RWPE2 (cell line): ENCODE data around the gene CACNB3.
A peak's percentile ranks its signal among the peaks of the same experiment; 100 is the strongest.

Experiments
- ATAC-seq: fragments of 200-7000 bp; cut with Tn5 transposase; 3 replicates; pipeline ENCODE4 v1.9.1; 2021; ENCODE audit warnings: low read depth
- DNase-seq: peaks from one replicate; pipeline ENCODE4 v3.0.0-alpha.2; 2020; ENCODE audit warnings: low spot score
- H3K27ac ChIP-seq: fragments of 450-650 bp; 2 replicates; pipeline ENCODE4 v1.5.1; 2017; ENCODE audit warnings: mild to moderate bottlenecking; ENCODE audit not compliant: poor library complexity, severe bottlenecking
- H3K27me3 ChIP-seq: fragments of 250-450 bp; sonication (Bioruptor Pico); 2 replicates; pipeline ENCODE4 v1.5.1; 2021; ENCODE audit warnings: mild to moderate bottlenecking, moderate library complexity; ENCODE audit not compliant: insufficient read depth, poor library complexity, severe bottlenecking
- H3K36me3 ChIP-seq: fragments of 250-450 bp; sonication (Bioruptor Pico); 2 replicates; pipeline ENCODE4 v1.5.1; 2020; ENCODE audit warnings: low read depth, mild to moderate bottlenecking, moderate library complexity
- H3K4me1 ChIP-seq: fragments of 250-450 bp; sonication (Bioruptor Pico); 2 replicates; pipeline ENCODE4 v1.5.1; 2021; ENCODE audit warnings: mild to moderate bottlenecking, moderate library complexity; ENCODE audit not compliant: insufficient read depth, poor library complexity, severe bottlenecking
- H3K4me3 ChIP-seq: fragments of 250-450 bp; sonication (Bioruptor Pico); 2 replicates; pipeline ENCODE4 v1.5.1; 2021; ENCODE audit warnings: mild to moderate bottlenecking, moderate library complexity; ENCODE audit not compliant: severe bottlenecking
- H3K9me3 ChIP-seq: fragments of 250-450 bp; sonication (Bioruptor Pico); 2 replicates; pipeline ENCODE4 v1.5.1; 2021; ENCODE audit warnings: mild to moderate bottlenecking, moderate library complexity; ENCODE audit not compliant: severe bottlenecking
- TF ChIP-seq, protein P1 (sequence below): fragments of 450-650 bp; IDR thresholded peaks from one replicate; pipeline ENCODE4 v1.5.1; 2017; ENCODE audit warnings: mild to moderate bottlenecking, moderate library complexity; ENCODE audit not compliant: poor library complexity, severe bottlenecking

The CACNB3 gene

DNA sequence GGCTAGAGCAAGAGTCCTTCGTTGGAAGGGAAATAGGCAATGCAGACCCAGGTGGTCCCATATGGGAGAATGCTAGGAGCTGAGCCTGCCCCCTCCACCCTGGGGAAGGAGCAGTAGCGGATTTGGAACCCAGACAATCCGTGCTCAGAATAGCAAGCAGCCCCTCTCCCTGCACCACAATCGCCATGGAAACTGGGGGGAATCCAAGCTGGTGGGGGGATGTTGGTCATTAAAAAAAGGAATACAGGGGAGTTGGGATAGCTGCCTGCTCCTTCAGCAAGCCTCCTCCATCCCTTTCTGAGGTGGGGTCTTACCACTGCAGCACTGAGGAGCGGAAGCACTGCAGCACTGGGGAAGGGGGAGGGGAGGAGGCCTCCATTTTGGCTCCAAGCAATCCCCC, 44.5 kb downstream of the CACNB3 start:
- H3K27me3 ChIP-seq, result no peaks in the 10 kb centered on the region
- TF ChIP-seq, protein P1, sequence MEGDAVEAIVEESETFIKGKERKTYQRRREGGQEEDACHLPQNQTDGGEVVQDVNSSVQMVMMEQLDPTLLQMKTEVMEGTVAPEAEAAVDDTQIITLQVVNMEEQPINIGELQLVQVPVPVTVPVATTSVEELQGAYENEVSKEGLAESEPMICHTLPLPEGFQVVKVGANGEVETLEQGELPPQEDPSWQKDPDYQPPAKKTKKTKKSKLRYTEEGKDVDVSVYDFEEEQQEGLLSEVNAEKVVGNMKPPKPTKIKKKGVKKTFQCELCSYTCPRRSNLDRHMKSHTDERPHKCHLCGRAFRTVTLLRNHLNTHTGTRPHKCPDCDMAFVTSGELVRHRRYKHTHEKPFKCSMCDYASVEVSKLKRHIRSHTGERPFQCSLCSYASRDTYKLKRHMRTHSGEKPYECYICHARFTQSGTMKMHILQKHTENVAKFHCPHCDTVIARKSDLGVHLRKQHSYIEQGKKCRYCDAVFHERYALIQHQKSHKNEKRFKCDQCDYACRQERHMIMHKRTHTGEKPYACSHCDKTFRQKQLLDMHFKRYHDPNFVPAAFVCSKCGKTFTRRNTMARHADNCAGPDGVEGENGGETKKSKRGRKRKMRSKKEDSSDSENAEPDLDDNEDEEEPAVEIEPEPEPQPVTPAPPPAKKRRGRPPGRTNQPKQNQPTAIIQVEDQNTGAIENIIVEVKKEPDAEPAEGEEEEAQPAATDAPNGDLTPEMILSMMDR, result no peak
- no peak overlapping the region for H3K27ac ChIP-seq
- ATAC-seq (no peak), DNase-seq (no peak)
- H3K4me1 ChIP-seq, result peaks cover 9% of the 10 kb centered on the region
- no peaks in the 10 kb centered on the region for H3K9me3 ChIP-seq
- H3K36me3 ChIP-seq, result no peaks in the 10 kb centered on the region
- H3K4me3 ChIP-seq, result no peak overlapping the region

DNA sequence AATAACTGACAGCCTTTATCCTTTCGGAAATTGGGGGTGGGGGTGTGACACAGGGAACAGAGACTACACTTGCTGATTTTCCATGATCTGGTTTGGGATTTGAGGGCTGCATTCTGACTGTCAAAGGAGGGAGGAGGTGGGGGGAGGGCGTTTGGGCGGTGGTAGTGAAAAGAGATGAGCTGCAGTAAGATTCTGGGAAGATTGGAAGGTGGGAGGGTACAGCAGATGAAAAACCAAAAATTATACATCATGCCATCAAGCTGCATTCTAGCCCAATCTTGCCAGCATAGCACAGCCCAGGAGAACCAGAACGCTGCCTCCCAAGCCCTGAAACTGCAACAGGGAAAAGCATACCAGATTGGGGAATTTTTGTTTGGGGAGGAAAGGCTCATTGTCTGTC, 45.0 kb downstream of the CACNB3 start:
- H3K4me3 ChIP-seq, result no peak overlapping the region
- H3K36me3 ChIP-seq, result no peaks in the 10 kb centered on the region
- TF ChIP-seq, protein P1, result no peak
- no peak overlapping the region for H3K27ac ChIP-seq
- H3K27me3 ChIP-seq, result no peaks in the 10 kb centered on the region
- peaks cover 9% of the 10 kb centered on the region for H3K4me1 ChIP-seq
- DNase-seq (no peak), ATAC-seq (no peak)
- no peaks in the 10 kb centered on the region for H3K9me3 ChIP-seq

DNA sequence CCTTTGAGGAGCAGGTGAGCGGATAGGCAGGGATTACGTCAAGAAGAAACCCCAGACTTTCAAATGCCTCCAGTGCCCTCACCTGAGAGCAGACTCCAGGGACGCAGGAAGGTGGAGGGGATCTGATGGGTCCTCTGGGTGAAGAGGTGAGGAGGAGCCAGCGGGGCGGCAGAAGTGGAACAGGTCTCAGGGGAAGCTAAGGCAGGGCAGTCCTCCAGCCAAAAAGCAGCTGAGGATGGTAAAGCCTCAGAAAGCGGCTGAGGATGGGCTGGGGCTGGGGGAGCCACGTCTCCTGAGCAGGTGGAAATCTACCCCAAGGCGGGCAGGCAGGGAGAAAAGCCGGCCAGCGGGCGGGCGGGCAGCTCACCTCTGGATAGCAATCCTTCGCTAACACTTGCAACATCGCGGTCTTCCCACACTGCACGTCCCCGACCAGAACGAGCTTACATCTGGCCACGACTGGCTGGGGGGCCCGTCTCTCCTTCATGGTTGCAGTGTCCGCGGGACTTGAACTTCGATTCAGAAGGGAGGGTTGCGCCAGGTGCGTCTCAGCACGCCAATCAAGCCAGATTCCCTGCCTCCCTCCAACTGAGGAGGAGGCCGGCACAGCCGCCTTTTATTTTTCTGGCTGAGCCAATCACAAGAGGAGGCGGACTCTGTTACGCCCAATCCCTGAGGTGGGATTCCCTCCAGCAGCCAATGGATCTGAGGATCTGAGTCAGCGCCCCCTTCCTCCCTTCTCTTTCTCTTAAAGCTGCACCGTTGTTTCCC, 47.2 kb downstream of the CACNB3 start, which contains the start of gene RND1:
Gene RND1 (minus strand): TSS at position 590 of the 771 bp plus-strand sequence. CDS start 103 bp downstream, at position 487.
- TF ChIP-seq, protein P1, result no peak
- Histone ChIP-seq H3K9me3 (no peaks in the 10 kb centered on the region), H3K4me3 (peak within 1 kb of the TSS; percentile 38), H3K36me3 (no peaks in the 10 kb centered on the region), H3K27me3 (no peaks in the 10 kb centered on the region), H3K4me1 (peaks cover 9% of the 10 kb centered on the region), H3K27ac (no peak within 1 kb of the TSS)
- ATAC-seq (peak; percentile 94), DNase-seq (peak; percentile 86)

DNA sequence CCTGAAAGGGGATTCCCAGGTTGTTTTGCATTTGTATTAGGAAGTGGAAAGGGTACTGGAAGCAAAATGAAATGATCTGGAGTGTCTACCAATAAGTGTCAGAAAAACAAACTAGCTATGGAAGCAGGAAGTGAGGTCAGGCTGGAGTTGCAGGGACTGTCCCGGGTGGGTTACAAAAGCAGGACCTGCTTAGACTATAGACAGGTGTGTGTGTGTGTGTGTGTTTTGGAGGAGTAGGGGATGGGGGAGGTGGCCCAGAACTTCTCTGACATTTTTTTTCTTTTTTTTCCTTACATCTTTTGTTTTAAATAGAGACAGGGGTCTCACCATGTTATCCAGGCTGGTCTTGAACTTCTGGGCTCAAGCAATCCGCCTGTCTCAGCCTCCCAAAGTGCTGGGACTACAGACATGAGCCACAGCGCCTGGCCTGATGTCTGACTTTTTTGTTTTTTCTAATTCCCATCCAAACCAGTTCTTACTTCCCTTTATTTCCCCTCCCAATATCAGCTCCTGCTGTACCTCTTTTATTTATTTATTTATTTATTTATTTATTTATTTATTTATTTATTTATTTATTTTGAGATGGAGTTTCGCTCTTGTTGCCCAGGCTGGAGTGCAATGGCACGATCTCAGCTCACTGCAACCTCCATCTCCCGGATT, 47.9 kb downstream of the CACNB3 start:
- ATAC-seq (no peak), DNase-seq (no peak)
- H3K4me1 ChIP-seq, result peaks cover 9% of the 10 kb centered on the region
- H3K27ac ChIP-seq, result no peak overlapping the region
- TF ChIP-seq, protein P1, result no peak
- H3K9me3 ChIP-seq, result no peaks in the 10 kb centered on the region
- peak overlapping the region; percentile 38 for H3K4me3 ChIP-seq
- no peaks in the 10 kb centered on the region for H3K27me3 ChIP-seq
- no peaks in the 10 kb centered on the region for H3K36me3 ChIP-seq
